WI38 (cell line): ENCODE results near the gene COL15A1.

Experiments used
- H3K4me3 ChIP-seq: 2 replicates; pipeline ENCODE4 v1.5.1; 2011; ENCODE audit warnings: low read depth, mild to moderate bottlenecking, control low read depth, low read length
- TF ChIP-seq, protein P1 (sequence below): IDR thresholded peaks from 2 replicates; pipeline ENCODE4 v1.5.1; 2012; ENCODE audit warnings: low read depth, mild to moderate bottlenecking, control low read depth, low read length

The COL15A1 gene

DNA sequence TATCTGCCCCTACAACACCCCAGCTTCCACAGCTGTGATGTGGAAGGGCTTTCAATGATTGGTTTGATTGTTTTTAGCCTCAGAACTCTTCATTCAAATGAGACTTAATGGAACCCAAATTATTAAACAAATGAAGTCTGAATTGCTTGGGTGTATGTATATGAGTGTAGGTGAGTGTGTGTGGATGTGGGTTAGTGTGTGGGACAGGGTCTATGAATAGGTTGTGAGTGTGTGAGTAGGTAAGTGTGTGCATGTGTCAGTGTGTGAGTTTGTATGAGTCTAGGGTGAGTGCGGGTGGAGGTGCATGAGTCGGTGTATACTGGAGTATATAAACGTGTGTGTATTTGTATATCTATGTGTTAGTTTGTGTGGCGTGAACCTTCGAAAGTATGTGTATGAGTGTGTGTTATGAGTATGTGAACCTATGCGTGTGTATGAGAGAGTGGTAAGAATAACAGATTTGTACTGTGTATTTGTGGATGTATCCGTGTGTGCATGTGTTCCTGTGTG, 26.9 kb downstream of the COL15A1 start:
- TF ChIP-seq, protein P1, sequence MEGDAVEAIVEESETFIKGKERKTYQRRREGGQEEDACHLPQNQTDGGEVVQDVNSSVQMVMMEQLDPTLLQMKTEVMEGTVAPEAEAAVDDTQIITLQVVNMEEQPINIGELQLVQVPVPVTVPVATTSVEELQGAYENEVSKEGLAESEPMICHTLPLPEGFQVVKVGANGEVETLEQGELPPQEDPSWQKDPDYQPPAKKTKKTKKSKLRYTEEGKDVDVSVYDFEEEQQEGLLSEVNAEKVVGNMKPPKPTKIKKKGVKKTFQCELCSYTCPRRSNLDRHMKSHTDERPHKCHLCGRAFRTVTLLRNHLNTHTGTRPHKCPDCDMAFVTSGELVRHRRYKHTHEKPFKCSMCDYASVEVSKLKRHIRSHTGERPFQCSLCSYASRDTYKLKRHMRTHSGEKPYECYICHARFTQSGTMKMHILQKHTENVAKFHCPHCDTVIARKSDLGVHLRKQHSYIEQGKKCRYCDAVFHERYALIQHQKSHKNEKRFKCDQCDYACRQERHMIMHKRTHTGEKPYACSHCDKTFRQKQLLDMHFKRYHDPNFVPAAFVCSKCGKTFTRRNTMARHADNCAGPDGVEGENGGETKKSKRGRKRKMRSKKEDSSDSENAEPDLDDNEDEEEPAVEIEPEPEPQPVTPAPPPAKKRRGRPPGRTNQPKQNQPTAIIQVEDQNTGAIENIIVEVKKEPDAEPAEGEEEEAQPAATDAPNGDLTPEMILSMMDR, result no peak

DNA sequence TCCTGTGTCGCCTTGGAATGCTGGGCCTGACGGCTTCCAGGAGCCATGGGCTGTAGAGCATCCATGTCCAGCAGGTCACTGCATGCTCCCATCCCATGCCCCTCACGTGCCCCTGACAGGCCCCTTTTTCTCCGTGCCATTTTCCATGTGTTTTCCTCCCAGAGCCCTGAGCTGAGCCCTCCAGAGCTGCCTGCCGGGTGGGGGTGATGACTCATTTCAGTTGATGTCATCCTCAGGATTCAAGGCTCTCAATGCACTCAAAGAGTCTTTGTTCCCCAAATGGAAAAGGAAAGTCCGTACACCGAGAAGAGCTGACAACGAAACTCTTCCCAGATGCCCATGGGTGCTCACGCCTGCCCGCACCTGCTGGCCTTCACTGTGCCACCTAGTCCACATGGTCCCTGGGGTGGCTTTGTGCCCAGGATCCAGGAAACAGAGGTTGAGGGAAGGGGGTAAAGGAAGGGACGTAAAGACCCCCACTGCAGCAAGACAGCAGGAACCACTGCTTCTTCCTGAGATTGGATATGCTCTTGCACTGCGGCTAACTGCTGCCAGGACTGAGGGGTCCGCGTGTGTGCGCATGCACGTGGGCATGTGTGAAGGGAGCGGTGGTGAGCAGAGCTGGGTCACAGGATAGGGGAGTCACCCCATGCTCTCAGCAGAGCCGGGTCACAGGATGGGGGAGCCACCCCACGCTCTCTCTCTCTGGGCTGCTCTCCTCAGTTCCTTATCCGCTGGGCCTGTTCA, 27.6 kb downstream of the COL15A1 start:
- TF ChIP-seq, protein P1, result no peak
- H3K4me3 ChIP-seq, result 0 out of 2 replicates have a peak overlapping the region, but pooled peaks have one; percentile 14

More for the DNA sequence above, 26.9 kb downstream of the COL15A1 start:
- no peak overlapping the region for H3K4me3 ChIP-seq

DNA sequence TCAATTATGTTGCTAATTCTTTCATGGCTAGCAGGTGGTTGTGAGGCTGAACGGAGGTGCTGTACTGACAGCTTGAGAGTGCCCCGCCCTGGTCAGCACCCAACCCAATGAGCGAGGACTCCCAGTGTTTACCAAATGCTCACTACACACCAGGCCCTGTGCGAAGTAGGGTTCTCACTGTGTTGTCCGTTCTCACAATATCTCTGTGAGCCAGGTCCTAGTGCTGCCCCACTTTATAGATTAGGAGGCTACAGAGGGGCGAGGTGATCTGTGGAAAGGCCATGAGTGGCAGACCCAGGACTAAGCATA, 28.2 kb downstream of the COL15A1 start:
- no peak overlapping the region for H3K4me3 ChIP-seq
- TF ChIP-seq, protein P1, result no peak

DNA sequence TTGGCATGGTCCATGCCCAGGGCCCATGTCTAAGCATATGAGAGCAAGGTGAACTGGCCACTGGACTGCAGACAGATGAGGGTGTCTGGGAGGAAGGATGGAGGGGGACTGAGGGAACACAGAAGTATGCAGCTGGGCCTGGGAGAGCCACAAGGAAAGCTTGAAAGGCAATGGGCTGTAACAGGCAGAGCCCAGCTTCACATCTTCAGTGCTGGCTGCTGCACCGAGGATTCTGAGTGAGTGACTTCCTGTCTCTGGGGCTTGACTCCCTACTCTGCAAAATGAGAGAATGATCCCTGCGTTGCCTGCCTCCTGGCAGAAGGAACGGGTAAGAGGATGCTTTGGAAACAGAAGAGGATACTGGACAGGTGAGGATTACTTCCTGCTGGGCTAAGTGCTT, 29.0 kb downstream of the COL15A1 start:
- TF ChIP-seq, protein P1, result no peak
- no peak overlapping the region for H3K4me3 ChIP-seq

DNA sequence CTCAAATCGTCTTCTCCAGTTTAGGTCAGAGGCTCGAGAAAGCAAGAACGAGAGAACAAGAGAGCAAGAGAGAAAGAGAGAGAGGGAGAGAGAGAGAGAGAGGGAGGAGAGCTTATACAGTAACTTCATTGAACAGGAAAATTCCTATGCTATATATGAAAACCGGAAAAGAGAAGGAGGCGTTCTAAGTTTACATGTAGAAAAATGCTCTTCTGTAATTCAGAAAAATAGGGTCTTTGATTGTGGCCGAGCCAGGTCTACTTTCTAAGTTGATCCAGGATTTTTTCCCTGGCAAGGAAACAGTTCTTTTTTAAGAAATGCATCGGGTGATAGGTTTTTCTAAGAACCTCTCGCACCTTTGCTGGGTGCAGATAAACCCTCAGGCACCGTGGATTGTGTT, 29.5 kb downstream of the COL15A1 start:
- TF ChIP-seq, protein P1, result no peak
- no peak overlapping the region for H3K4me3 ChIP-seq

DNA sequence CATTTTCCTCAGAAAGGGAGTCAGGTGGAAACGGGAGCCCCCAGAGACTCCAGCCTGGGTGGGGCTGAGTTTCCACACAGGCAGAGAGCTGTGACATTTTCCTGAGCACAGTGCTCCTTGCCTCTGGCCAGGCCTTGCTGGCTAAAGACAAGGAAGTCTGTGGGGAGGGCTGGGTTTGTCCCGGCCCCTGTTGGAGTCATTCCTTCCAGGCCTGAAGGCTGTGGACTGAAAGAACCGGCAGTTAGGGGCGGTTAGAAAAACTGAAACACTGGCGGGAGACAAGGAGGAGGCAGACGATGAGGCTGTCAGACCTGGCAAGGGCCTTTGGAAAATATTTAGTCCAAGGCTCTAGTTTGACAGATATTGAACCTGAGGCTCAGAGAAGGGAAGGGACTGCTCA, 29.9 kb downstream of the COL15A1 start:
- TF ChIP-seq, protein P1, result no peak
- H3K4me3 ChIP-seq, result no peak overlapping the region

DNA sequence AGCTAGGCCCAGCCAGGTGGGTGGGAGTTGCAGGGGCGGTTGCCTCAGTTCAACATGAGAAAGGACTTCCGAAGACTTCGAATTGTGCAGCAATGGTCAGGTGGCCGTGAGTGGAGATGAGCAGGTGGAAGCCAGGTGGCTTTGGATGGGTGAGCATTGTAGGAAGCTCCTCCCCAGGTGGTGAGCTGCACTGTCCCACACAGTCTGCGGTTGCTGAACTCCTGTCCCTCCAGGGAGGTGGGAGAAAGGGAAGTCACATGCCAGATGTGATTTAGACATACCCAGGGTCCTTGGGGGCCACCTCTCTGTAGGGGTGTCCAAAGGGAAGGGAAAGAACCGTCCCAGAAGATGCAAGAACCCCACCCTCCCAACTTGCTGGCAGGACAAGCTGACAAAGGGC, 30.4 kb downstream of the COL15A1 start:
- no peak overlapping the region for H3K4me3 ChIP-seq
- TF ChIP-seq, protein P1, result no peak
